IMR-90 (cell line): ENCODE data around the gene CRYBB1. TPM values are rescaled to one million over a fixed set of nuclear protein-coding genes. Genes with fewer than 3 reads are reported as not detected.
A peak's percentile ranks its signal among the peaks of the same experiment; 100 is the strongest.

ENCODE experiments used
- ATAC-seq: fragments of 200-7000 bp; cut with Tn5 transposase; 2 replicates; pipeline ENCODE4 v1.9.1; 2020; ENCODE audit warnings: low read depth, mild to moderate bottlenecking, moderate library complexity
- BruUV-seq: library from RNA; stranded (reverse); fragments of 400-500 nt; replicated peaks from 2 replicates; lab custom pipeline; 2021; lab: Mats Ljungman, UMichigan
- CTCF ChIA-PET: fragments of 300-600 bp; formaldehyde crosslinking; extraction: SDS; loops from one replicate; lab custom pipeline; 2021; ENCODE audit warnings: antibody characterized with exemption; lab: Yijun Ruan, JAX
- POLR2A ChIA-PET: fragments of 300-600 bp; sonication (Branson Sonifier 250); formaldehyde crosslinking; loops from one replicate; lab custom pipeline; 2022; ENCODE audit warnings: antibody characterized with exemption; ENCODE audit not compliant: unreplicated experiment; lab: Charles Lee
- DNase-seq: peaks from one replicate; pipeline ENCODE4 v3.0.0; 2013
- H2AFZ ChIP-seq: replicated peaks from 2 replicates; pipeline ENCODE3; 2013; ENCODE audit warnings: low read length, mild to moderate bottlenecking; ENCODE audit not compliant: poor library complexity
- H2AK5ac ChIP-seq: 2 replicates; pipeline ENCODE4 v1.6.1; 2013; ENCODE audit warnings: low read depth, low read length, inconsistent platforms
- H2AK9ac ChIP-seq: replicated peaks from 2 replicates; pipeline ENCODE3; 2013; ENCODE audit warnings: mild to moderate bottlenecking, low read depth, low read length, moderate library complexity; ENCODE audit not compliant: poor library complexity
- H2BK120ac ChIP-seq: 2 replicates; pipeline ENCODE4 v1.6.1; 2013; ENCODE audit warnings: low read depth, low read length, inconsistent platforms
- H2BK15ac ChIP-seq: 3 replicates; pipeline ENCODE4 v1.6.1; 2013; ENCODE audit warnings: low read depth, low read length, inconsistent platforms
- H2BK20ac ChIP-seq: 2 replicates; pipeline ENCODE4 v1.6.1; 2013; ENCODE audit warnings: low read depth, mild to moderate bottlenecking, inconsistent platforms, low read length, moderate library complexity
- H2BK5ac ChIP-seq: 2 replicates; pipeline ENCODE4 v1.6.1; 2013; ENCODE audit warnings: mild to moderate bottlenecking, low read depth, low read length, inconsistent platforms; ENCODE audit not compliant: poor library complexity, severe bottlenecking
- H3K14ac ChIP-seq: replicated peaks from 2 replicates; pipeline ENCODE4 v1.6.1; 2013; ENCODE audit warnings: low read depth, low read length, inconsistent platforms
- H3K18ac ChIP-seq: 2 replicates; pipeline ENCODE4 v1.6.1; 2013; ENCODE audit warnings: low read depth, low read length, control low read depth
- H3K23ac ChIP-seq: 2 replicates; pipeline ENCODE4 v1.6.1; 2013; ENCODE audit warnings: low read depth, low read length, inconsistent platforms
- H3K27ac ChIP-seq: 2 replicates; pipeline ENCODE4 v1.5.1; 2013; ENCODE audit warnings: mild to moderate bottlenecking, control low read depth, low read length; ENCODE audit not compliant: insufficient read depth
- H3K27me3 ChIP-seq: 2 replicates; pipeline ENCODE4 v1.6.1; 2013; ENCODE audit warnings: low read length; ENCODE audit not compliant: control insufficient read depth, insufficient read depth
- H3K36me3 ChIP-seq: 2 replicates; pipeline ENCODE4 v1.6.1; 2013; ENCODE audit warnings: low read length, mixed read lengths; ENCODE audit not compliant: control insufficient read depth, insufficient read depth
- H3K4ac ChIP-seq: 2 replicates; pipeline ENCODE4 v1.6.1; 2013; ENCODE audit warnings: low read depth, low read length, inconsistent platforms
- H3K4me1 ChIP-seq: 2 replicates; pipeline ENCODE4 v1.6.1; 2013; ENCODE audit warnings: low read length, mixed read lengths; ENCODE audit not compliant: control insufficient read depth, insufficient read depth
- H3K4me2 ChIP-seq: 2 replicates; pipeline ENCODE4 v1.6.1; 2013; ENCODE audit warnings: low read depth, mild to moderate bottlenecking, control low read depth, low read length, moderate library complexity
- H3K4me3 ChIP-seq: 2 replicates; pipeline ENCODE4 v1.5.1; 2013; ENCODE audit warnings: low read depth, mild to moderate bottlenecking, control low read depth, low read length, moderate library complexity; ENCODE audit not compliant: insufficient read depth
- H3K56ac ChIP-seq: 2 replicates; pipeline ENCODE4 v1.6.1; 2013; ENCODE audit warnings: low read length, inconsistent platforms; ENCODE audit not compliant: insufficient read depth; ENCODE audit errors: extremely low read depth
- H3K79me1 ChIP-seq, 2 experiments: 2 replicates each; pipeline ENCODE4 v1.6.1; 2013; ENCODE audit warnings: low read length in 2 of 2, inconsistent platforms in 1 of 2, low read depth in 1 of 2
- H3K9ac ChIP-seq: 2 replicates; pipeline ENCODE4 v1.6.1; 2013; ENCODE audit warnings: low read depth, low read length, control low read depth
- H3K9me1 ChIP-seq: 2 replicates; pipeline ENCODE4 v1.6.1; 2013; ENCODE audit warnings: low read length, inconsistent platforms; ENCODE audit not compliant: insufficient read depth
- H3K9me3 ChIP-seq: 2 replicates; pipeline ENCODE4 v1.6.1; 2013; ENCODE audit warnings: low read length; ENCODE audit not compliant: control insufficient read depth, insufficient read depth
- H4K20me1 ChIP-seq: 2 replicates; pipeline ENCODE4 v1.6.1; 2013; ENCODE audit warnings: low read length, inconsistent platforms; ENCODE audit not compliant: insufficient read depth
- H4K5ac ChIP-seq: 2 replicates; pipeline ENCODE4 v1.6.1; 2013; ENCODE audit warnings: mild to moderate bottlenecking, low read depth, low read length, control low read depth
- H4K8ac ChIP-seq, 2 experiments: 2 replicates each; pipeline ENCODE4 v1.6.1; 2013; ENCODE audit warnings: low read depth in 2 of 2, low read length in 2 of 2, control low read depth in 1 of 2, inconsistent platforms in 1 of 2
- H4K91ac ChIP-seq: 2 replicates; pipeline ENCODE4 v1.6.1; 2013; ENCODE audit warnings: low read depth, low read length, inconsistent platforms; ENCODE audit not compliant: insufficient read depth
- BHLHE40 ChIP-seq: fragments of 150-350 bp; IDR thresholded peaks from 2 replicates; pipeline ENCODE4 v1.6.1; 2016; ENCODE audit warnings: mild to moderate bottlenecking, low read depth, low read length
- FOS ChIP-seq: fragments of 150-350 bp; IDR thresholded peaks from 2 replicates; pipeline ENCODE4 v1.6.1; 2016; ENCODE audit warnings: low read depth, low read length
- MAZ ChIP-seq: IDR thresholded peaks from 2 replicates; pipeline ENCODE4 v1.6.1; 2012; ENCODE audit warnings: low read depth, mild to moderate bottlenecking, low read length, improper control_type of control experiment, moderate library complexity, borderline replicate concordance
- MXI1 ChIP-seq: IDR thresholded peaks from 2 replicates; pipeline ENCODE4 v1.6.1; 2012; ENCODE audit warnings: low read depth, mild to moderate bottlenecking, low read length, moderate library complexity, borderline replicate concordance
- NFE2L2 ChIP-seq: fragments of 150-350 bp; IDR thresholded peaks from 2 replicates; pipeline ENCODE4 v1.6.1; 2016; ENCODE audit warnings: low read depth, mild to moderate bottlenecking, low read length
- RAD21 ChIP-seq: IDR thresholded peaks from 2 replicates; pipeline ENCODE4 v1.6.1; 2012; ENCODE audit warnings: low read length, improper control_type of control experiment
- USF2 ChIP-seq: fragments of 150-350 bp; IDR thresholded peaks from 2 replicates; pipeline ENCODE4 v1.6.1; 2017; ENCODE audit warnings: mild to moderate bottlenecking, antibody characterized with exemption, low read length, low read depth
- WGBS, 2 experiments: methylation state at CpG; one replicate each; pipeline versions ENCODE4 v1.1.5 to v1.1.7; 2013; ENCODE audit warnings: missing lambda C conversion rate in 2 of 2; ENCODE audit not compliant: insufficient read length in 1 of 2; ENCODE audit errors: extremely low coverage in 2 of 2; 5-methylcytosine and 5-hydroxymethylcytosine counted together
- dilution Hi-C: fragments of 300-500 bp; cut with HindIII; formaldehyde crosslinking; loops from one replicate; pipeline ENCODE4 v1.14.3; 2018; ENCODE audit warnings: low sequenced_read_pairs; ENCODE audit not compliant: unreplicated experiment
- in situ Hi-C: fragments of 300-500 bp; cut with MboI; formaldehyde crosslinking; loops from 3 replicates; pipeline ENCODE4 v1.14.3; 2019; ENCODE audit warnings: low sequenced_read_pairs, inconsistent platforms, mixed read lengths
- intact Hi-C: fragments of 100-400 bp; cut with micrococcal nuclease; formaldehyde crosslinking; loops from 2 replicates; pipeline ENCODE4 v1.10.0; 2022
- polyA plus RNA-seq, 3 experiments: library from polyadenylated mRNA; depleted of rRNA; stranded (reverse); fragments of >200 nt; gene quantifications; 2 replicates each; pipeline ENCODE4 v1.2.3, GENCODE V29; 2012; ENCODE audit warnings: low replicate concordance in 1 of 3
- total RNA-seq: library from RNA; depleted of rRNA; stranded (reverse); fragments of >200 nt; gene quantifications from 2 replicates; pipeline ENCODE4 v1.2.3, GENCODE V29; 2012

Gene CRYBB1
- total and polyA plus RNA-seq, 2 of the 4 experiments (the other 2 are of a cell fraction) = not detected

- peak overlapping the region; percentile 95 for H3K23ac ChIP-seq
- H2BK120ac ChIP-seq = peak overlapping the region; percentile 99
- peak overlapping the region; percentile 83 for H2BK5ac ChIP-seq
- H3K18ac ChIP-seq = peak overlapping the region; percentile 85
- ChIA-PET CTCF (interaction anchor here (0.7 kb wide), 1 partner anchor 108 kb away, joined by 3 read pairs; no protein-coding TSS in a partner anchor), POLR2A (no interaction called here)
- no peak overlapping the region for H3K4me3 ChIP-seq
- 0 out of 2 replicates have a peak overlapping the region, but pooled peaks have one; percentile 32 for H3K9ac ChIP-seq
- dilution Hi-C loops (no loop called here), in situ Hi-C loops (no loop called here), intact Hi-C loops (no loop called here)
- H2AK9ac ChIP-seq = peak overlapping the region; percentile 88
- BruUV-seq = no TSS peak
- peak overlapping the region; percentile 76 for H4K5ac ChIP-seq
- peak overlapping the region; percentile 54; the same call in 1 of the 2 replicates for H3K4me2 ChIP-seq
- WGBS, 2 experiments = 30% methylated on average over 2 of the region's 12 CpGs; no CpG with 5 or more reads in 1 of the 2 experiments
- H3K4ac ChIP-seq = peak overlapping the region; percentile 98
- H4K91ac ChIP-seq = peak overlapping the region; percentile 93
- peaks cover 14% of the 10 kb centered on the region for H3K9me1 ChIP-seq
- H3K14ac ChIP-seq = peak overlapping the region; percentile 93
- no peaks in the 10 kb centered on the region for H3K9me3 ChIP-seq
- peak overlapping the region; percentile 100 for H2BK15ac ChIP-seq
- no peaks in the 10 kb centered on the region for H4K20me1 ChIP-seq
- peak overlapping the region; percentile 92 to 98 for H4K8ac ChIP-seq
- H3K36me3 ChIP-seq = no peaks in the 10 kb centered on the region
- peak overlapping the region; percentile 99 for H2AK5ac ChIP-seq
- no peak overlapping the region for H3K56ac ChIP-seq
- peaks cover 8% of the 10 kb centered on the region for H3K4me1 ChIP-seq
- peak; percentile 94 for ATAC-seq
- H2BK20ac ChIP-seq = peak overlapping the region; percentile 99
- H3K27me3 ChIP-seq = peaks cover 8% of the 10 kb centered on the region
- peak; percentile 71 for TF ChIP-seq USF2
- no peak for TF ChIP-seq RAD21
- no peak for TF ChIP-seq NFE2L2
- peak; percentile 62 for TF ChIP-seq BHLHE40
- TF ChIP-seq MAZ = peak; percentile 49; the same call in 1 of the 2 replicates
- TF ChIP-seq FOS = peak; percentile 68; the same call in 1 of the 2 replicates
- TF ChIP-seq MXI1 = peak; percentile 25; the same call in 1 of the 2 replicates
- H2AFZ ChIP-seq = peak overlapping the region; percentile 84
- H3K27ac ChIP-seq = peak overlapping the region; percentile 75
- H3K79me1 ChIP-seq = peaks cover 0 to 5% of the 10 kb centered on the region in 2 experiments; a peak in 1 of 4 replicates
- DNase-seq = peak; percentile 96
These were observed 7.5 kb downstream of the CRYBB1 start for GRCh38 chr22:26610072-26610958.
